HG03457 (cell line): Measurements from ENCODE around the gene CLPTM1L.
"Not testable (repeated sequence)": the region's sequence is repeated elsewhere in the genome, so short reads cannot be mapped to it uniquely, and the experiment has no call there.

Source experiments
- ATAC-seq: cut with Tn5 transposase; IDR thresholded peaks from one replicate; pipeline ENCODE4 v1.9.1; 2021; ENCODE audit warnings: moderate number of reproducible peaks; ENCODE audit not compliant: unreplicated experiment

Gene CLPTM1L

GRCh38 chr5:1343315-1343751, 1.6 kb downstream of the CLPTM1L start:
- ATAC-seq, result no peak

GRCh38 chr5:1342711-1343110, 2.2 kb downstream of the CLPTM1L start:
- not testable (repeated sequence) for ATAC-seq

- no peak for ATAC-seq
These were observed 2.6 kb downstream of the CLPTM1L start for GRCh38 chr5:1342268-1342667.

- no peak for ATAC-seq
These were observed 3.0 kb downstream of the CLPTM1L start for GRCh38 chr5:1341863-1342262.

GRCh38 chr5:1339818-1340210, 5.1 kb downstream of the CLPTM1L start:
- not testable (repeated sequence) for ATAC-seq

- not testable (repeated sequence) for ATAC-seq
These were observed 5.6 kb downstream of the CLPTM1L start for GRCh38 chr5:1339139-1339817.

- no peak for ATAC-seq
These were observed 6.3 kb downstream of the CLPTM1L start for GRCh38 chr5:1338506-1339070.

- no peak for ATAC-seq
These were observed 6.8 kb downstream of the CLPTM1L start for GRCh38 chr5:1338196-1338490.

- ATAC-seq, result no peak
These were observed 7.3 kb downstream of the CLPTM1L start for GRCh38 chr5:1337489-1338195.

- ATAC-seq, result no peak
These were observed 8.0 kb downstream of the CLPTM1L start for GRCh38 chr5:1336749-1337488.

GRCh38 chr5:1336106-1336561, 8.8 kb downstream of the CLPTM1L start:
- no peak for ATAC-seq

GRCh38 chr5:1335540-1336095, 9.3 kb downstream of the CLPTM1L start:
- no peak for ATAC-seq

- ATAC-seq, result no peak
These were observed 9.9 kb downstream of the CLPTM1L start for GRCh38 chr5:1334831-1335539.

GRCh38 chr5:1333986-1334385, 10.9 kb downstream of the CLPTM1L start:
- ATAC-seq, result no peak

- not testable (repeated sequence) for ATAC-seq
These were observed 11.6 kb downstream of the CLPTM1L start for GRCh38 chr5:1333286-1333685.

- no peak for ATAC-seq
These were observed 12.4 kb downstream of the CLPTM1L start for GRCh38 chr5:1332461-1333001.

- ATAC-seq, result no peak
These were observed 13.0 kb downstream of the CLPTM1L start for GRCh38 chr5:1331861-1332405.

GRCh38 chr5:1330847-1331831, 13.8 kb downstream of the CLPTM1L start:
- no peak for ATAC-seq
